ENCODE results near the gene CREBBP.
A peak's percentile ranks its signal among the peaks of the same experiment; 100 is the strongest.
"Not testable (repeated sequence)": the region's sequence is repeated elsewhere in the genome, so short reads cannot be mapped to it uniquely, and the experiment has no call there.

CREBBP gene

GRCh38 chr16:3880623-3881498, at the start of gene CREBBP:
Gene CREBBP (minus strand): TSS chr16:3880713. CDS start chr16:3879916, 797 bp downstream.
- peak; percentile 91 for DNase-seq

- not testable (repeated sequence) for DNase-seq
These were observed 46.6 kb upstream of the CREBBP start for GRCh38 chr16:3927147-3927546.

GRCh38 chr16:3924763-3925162, 44.2 kb upstream of the CREBBP start:
- DNase-seq = no peak

- DNase-seq = no peak
These were observed 41.7 kb upstream of the CREBBP start for GRCh38 chr16:3922241-3922640.

GRCh38 chr16:3920206-3920605, 39.7 kb upstream of the CREBBP start:
- DNase-seq = no peak

GRCh38 chr16:3919413-3919812, 38.9 kb upstream of the CREBBP start:
- DNase-seq = no peak

GRCh38 chr16:3915426-3916260, 35.1 kb upstream of the CREBBP start:
- no peak for DNase-seq

- DNase-seq = no peak
These were observed 32.4 kb upstream of the CREBBP start for GRCh38 chr16:3912897-3913296.

GRCh38 chr16:3912373-3912772, 31.9 kb upstream of the CREBBP start:
- no peak for DNase-seq

- not testable (repeated sequence) for DNase-seq
These were observed 31.2 kb upstream of the CREBBP start for GRCh38 chr16:3911741-3912140.

GRCh38 chr16:3909791-3910583, 29.5 kb upstream of the CREBBP start:
- no peak for DNase-seq

- no peak for DNase-seq
These were observed 28.5 kb upstream of the CREBBP start for GRCh38 chr16:3908951-3909437.

- no peak for DNase-seq
These were observed 27.1 kb upstream of the CREBBP start for GRCh38 chr16:3907586-3907985.

GRCh38 chr16:3906363-3906762, 25.9 kb upstream of the CREBBP start:
- DNase-seq = no peak

GRCh38 chr16:3904875-3905274, 24.4 kb upstream of the CREBBP start:
- no peak for DNase-seq

GRCh38 chr16:3890091-3890490, 9.6 kb upstream of the CREBBP start:
- DNase-seq = no peak

- no peak for DNase-seq
These were observed 8.5 kb upstream of the CREBBP start for GRCh38 chr16:3889059-3889458.

- not testable (repeated sequence) for DNase-seq
These were observed 5.5 kb upstream of the CREBBP start for GRCh38 chr16:3885999-3886398.

- DNase-seq = no peak
These were observed 3.9 kb upstream of the CREBBP start for GRCh38 chr16:3884398-3884797.

GRCh38 chr16:3882531-3882930, 2.0 kb upstream of the CREBBP start:
- DNase-seq = no peak

GRCh38 chr16:3881499-3881990, 1.0 kb upstream of the CREBBP start:
- no peak for DNase-seq

GRCh38 chr16:3879887-3880564, 487 bp downstream of the CREBBP start:
- peak; percentile 78 for DNase-seq

All from activated CD4-positive, CD25-positive, alpha-beta regulatory T cell treated with anti-CD3 and anti-CD28 coated beads, Interleukin-2, amount 50 U/mL, for 72 hours (primary cell).